ENCODE data around the gene TBCD. TPM values are rescaled to one million over a fixed set of nuclear protein-coding genes. Genes with fewer than 3 reads are reported as not detected.
"Not testable (repeated sequence)": the region's sequence is repeated elsewhere in the genome, so short reads cannot be mapped to it uniquely, and the experiment has no call there.

The TBCD gene
- polyA plus RNA-seq, 2 of the 4 experiments (the other 2 are of a cell fraction), result 33.5 to 49.1 TPM

DNA sequence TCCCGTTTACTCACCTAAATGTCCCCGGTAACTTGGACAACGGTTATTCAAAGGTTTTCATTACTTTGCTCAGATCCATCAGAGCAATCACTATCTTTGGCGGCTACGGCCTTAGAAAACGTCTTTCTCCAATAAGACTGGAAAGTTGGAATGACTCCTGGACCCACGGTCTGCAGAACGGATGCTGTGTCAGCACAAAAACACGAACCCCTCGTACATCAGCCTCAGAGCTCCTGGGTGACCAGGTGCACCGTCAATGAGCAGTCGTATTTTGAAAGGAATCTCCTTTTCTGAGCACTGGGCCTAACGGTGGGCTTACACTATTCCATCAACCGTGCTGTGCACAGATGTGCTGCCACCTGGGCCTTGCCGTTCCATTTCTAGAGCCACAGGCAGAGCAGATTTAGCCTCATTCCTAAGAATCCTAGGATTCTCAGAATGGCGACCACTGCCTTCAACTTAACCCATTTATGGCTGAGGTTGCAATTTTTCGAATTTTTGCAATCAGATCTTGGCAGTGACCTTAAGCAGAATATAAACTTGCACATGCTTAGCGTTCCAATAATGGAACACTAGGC, 198.7 kb downstream of the TBCD start:
- Histone ChIP-seq H3K27ac (no peak overlapping the region), H3K4me3 (no peak overlapping the region), H3K4me1 (no peaks in the 10 kb centered on the region), H3K4me2 (no peak overlapping the region), H3K9me3 (peaks cover 95% of the 10 kb centered on the region)
- DNase-seq (ENCODE audit: low read depth in 1 of 2, low spot score in 1 of 2) (no peak), ATAC-seq (no peak), FAIRE-seq (no peak)
- TF ChIP-seq HOXA7 (CRISPR knock-in tag; IDR thresholded peaks at IDR 0.05) (no peak), NFE2L2 (conservative IDR thresholded peaks at IDR 0.05; ENCODE audit: low read length) (no peak), MAFK (IDR thresholded peaks at IDR 0.05; ENCODE audit: partially characterized antibody) (peak; percentile 89), CEBPB (IDR thresholded peaks at IDR 0.05) (no peak), POLR2A (IDR thresholded peaks at IDR 0.05; ENCODE audit: low read length) (no peak)
- 90% methylated on average over 18 of the region's 18 CpGs for WGBS (ENCODE audit: missing lambda C conversion rate)
- POLR2A ChIA-PET, result no interaction called here
- CTCF ChIA-PET, result interaction anchor here (0.6 kb wide), 1 partner anchor 9 kb away, joined by 3 read pairs; no protein-coding TSS in a partner anchor

DNA sequence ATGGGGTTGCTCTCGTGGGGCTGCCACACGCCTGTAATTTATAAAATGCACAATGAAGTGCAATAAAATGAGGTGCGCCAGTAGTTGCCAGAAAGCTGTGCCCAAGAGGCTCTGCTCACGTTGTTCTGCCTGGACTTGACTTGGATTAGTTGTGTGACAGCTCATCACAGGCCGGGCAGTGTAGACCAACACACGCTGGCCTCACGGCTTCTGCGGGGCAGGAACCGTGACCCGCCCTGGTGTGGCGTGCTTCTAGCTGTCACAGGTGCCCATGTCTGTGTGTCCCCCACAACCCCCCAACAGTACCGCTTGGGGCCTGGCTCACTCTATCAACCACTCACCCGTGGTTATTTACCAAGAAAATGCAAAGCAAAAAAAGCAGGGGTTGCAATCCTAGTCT, 200.2 kb downstream of the TBCD start:
- Histone ChIP-seq H3K4me2 (no peak overlapping the region), H3K4me3 (no peak overlapping the region), H3K27ac (no peak overlapping the region), H3K9me3 (peaks cover 81% of the 10 kb centered on the region), H3K4me1 (no peaks in the 10 kb centered on the region)
- TF ChIP-seq EP300 (IDR thresholded peaks at IDR 0.05) (no peak), ZFP36 (IDR thresholded peaks at IDR 0.05; ENCODE audit: borderline replicate concordance, partially characterized antibody) (no peak), RCOR1 (IDR thresholded peaks at IDR 0.05; ENCODE audit: low read depth, low read length) (no peak), FOSB (CRISPR knock-in tag; IDR thresholded peaks at IDR 0.05) (no peak), NFE2L2 (conservative IDR thresholded peaks at IDR 0.05; ENCODE audit: low read length) (no peak), EHF (CRISPR knock-in tag; IDR thresholded peaks at IDR 0.05) (no peak)
- TF ChIP-seq, protein P1, sequence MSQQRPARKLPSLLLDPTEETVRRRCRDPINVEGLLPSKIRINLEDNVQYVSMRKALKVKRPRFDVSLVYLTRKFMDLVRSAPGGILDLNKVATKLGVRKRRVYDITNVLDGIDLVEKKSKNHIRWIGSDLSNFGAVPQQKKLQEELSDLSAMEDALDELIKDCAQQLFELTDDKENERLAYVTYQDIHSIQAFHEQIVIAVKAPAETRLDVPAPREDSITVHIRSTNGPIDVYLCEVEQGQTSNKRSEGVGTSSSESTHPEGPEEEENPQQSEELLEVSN (IDR thresholded peaks at IDR 0.05; ENCODE audit: borderline replicate concordance, low read depth), result no peak
- TF ChIP-seq, protein P2, sequence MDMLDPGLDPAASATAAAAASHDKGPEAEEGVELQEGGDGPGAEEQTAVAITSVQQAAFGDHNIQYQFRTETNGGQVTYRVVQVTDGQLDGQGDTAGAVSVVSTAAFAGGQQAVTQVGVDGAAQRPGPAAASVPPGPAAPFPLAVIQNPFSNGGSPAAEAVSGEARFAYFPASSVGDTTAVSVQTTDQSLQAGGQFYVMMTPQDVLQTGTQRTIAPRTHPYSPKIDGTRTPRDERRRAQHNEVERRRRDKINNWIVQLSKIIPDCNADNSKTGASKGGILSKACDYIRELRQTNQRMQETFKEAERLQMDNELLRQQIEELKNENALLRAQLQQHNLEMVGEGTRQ (IDR thresholded peaks at IDR 0.05), result no peak
- TF ChIP-seq, protein P3, sequence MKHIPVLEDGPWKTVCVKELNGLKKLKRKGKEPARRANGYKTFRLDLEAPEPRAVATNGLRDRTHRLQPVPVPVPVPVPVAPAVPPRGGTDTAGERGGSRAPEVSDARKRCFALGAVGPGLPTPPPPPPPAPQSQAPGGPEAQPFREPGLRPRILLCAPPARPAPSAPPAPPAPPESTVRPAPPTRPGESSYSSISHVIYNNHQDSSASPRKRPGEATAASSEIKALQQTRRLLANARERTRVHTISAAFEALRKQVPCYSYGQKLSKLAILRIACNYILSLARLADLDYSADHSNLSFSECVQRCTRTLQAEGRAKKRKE (CRISPR knock-in tag; IDR thresholded peaks at IDR 0.05; ENCODE audit: low read depth), result no peak
- TF ChIP-seq, protein P4, sequence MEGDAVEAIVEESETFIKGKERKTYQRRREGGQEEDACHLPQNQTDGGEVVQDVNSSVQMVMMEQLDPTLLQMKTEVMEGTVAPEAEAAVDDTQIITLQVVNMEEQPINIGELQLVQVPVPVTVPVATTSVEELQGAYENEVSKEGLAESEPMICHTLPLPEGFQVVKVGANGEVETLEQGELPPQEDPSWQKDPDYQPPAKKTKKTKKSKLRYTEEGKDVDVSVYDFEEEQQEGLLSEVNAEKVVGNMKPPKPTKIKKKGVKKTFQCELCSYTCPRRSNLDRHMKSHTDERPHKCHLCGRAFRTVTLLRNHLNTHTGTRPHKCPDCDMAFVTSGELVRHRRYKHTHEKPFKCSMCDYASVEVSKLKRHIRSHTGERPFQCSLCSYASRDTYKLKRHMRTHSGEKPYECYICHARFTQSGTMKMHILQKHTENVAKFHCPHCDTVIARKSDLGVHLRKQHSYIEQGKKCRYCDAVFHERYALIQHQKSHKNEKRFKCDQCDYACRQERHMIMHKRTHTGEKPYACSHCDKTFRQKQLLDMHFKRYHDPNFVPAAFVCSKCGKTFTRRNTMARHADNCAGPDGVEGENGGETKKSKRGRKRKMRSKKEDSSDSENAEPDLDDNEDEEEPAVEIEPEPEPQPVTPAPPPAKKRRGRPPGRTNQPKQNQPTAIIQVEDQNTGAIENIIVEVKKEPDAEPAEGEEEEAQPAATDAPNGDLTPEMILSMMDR (IDR thresholded peaks at IDR 0.05), result no peak
- WGBS (ENCODE audit: missing lambda C conversion rate), result 88% methylated on average over 13 of the region's 13 CpGs
- ChIA-PET POLR2A (no interaction called here), CTCF (no interaction called here)
- DNase-seq (ENCODE audit: low read depth in 1 of 2, low spot score in 1 of 2) (no peak), ATAC-seq (no peak), FAIRE-seq (no peak)

DNA sequence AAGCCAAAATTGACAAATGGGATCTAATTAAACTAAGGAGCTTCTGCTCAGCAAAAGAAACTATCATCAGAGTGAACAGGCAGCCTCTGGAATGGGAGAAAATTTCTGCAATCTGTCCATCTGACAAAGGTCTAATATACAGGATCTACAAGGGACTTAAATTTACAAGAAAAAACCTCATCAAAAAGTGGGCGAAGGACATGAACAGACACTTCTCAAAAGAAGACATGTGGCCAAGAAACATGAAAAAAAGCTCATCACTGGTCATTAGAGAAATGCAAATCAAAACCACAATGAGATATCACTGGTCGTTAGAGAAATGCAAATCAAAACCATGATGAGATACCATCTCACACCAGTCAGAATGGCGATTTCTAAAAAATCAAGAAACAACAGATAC, 203.2 kb downstream of the TBCD start:
- DNase-seq (ENCODE audit: low read depth in 1 of 2, low spot score in 1 of 2); H3K4me2 ChIP-seq; H3K4me3 ChIP-seq; H3K4me1 ChIP-seq; ATAC-seq; POLR2A ChIA-PET; H3K27ac ChIP-seq; FAIRE-seq: not testable (repeated sequence)
- H3K9me3 ChIP-seq, result peaks cover 51% of the 10 kb centered on the region
- WGBS (ENCODE audit: missing lambda C conversion rate), result 65% methylated on average over 3 of the region's 3 CpGs
- CTCF ChIA-PET, result interaction anchor here (1.2 to 1.4 kb wide), 2 partner anchors 20 to 40 kb away, joined by 3 read pairs; no protein-coding TSS in a partner anchor

DNA sequence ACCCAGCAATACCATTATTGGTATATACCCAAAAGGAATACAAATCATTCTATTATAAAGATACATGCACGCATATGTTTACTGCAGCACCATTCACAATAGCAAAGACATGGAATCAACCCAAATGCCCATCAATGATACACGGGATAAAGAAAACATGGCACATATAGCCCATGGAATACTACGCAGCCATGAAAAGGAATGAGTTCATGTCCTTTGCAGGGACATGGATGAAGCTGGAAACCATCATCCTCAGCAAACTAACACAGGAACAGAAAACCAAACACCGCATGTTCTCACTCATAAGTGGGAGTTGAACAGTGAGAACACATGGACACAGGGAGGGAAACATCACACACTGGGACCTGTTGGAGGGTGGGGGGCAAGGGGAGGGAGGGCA, 203.8 kb downstream of the TBCD start:
- DNase-seq (ENCODE audit: low read depth in 1 of 2, low spot score in 1 of 2); H3K4me1 ChIP-seq; H3K4me2 ChIP-seq; H3K27ac ChIP-seq; H3K4me3 ChIP-seq; FAIRE-seq; POLR2A ChIA-PET; ATAC-seq: not testable (repeated sequence)
- peaks cover 46% of the 10 kb centered on the region for H3K9me3 ChIP-seq
- CTCF ChIA-PET, result interaction anchor here (1.2 kb wide), 1 partner anchor 20 kb away, joined by 3 read pairs; no protein-coding TSS in a partner anchor
- WGBS (ENCODE audit: missing lambda C conversion rate), result 70% methylated on average over 4 of the region's 4 CpGs
